ENCODE results near the gene NFATC2IP. TPM values are rescaled to one million over a fixed set of nuclear protein-coding genes. Genes with fewer than 3 reads are reported as not detected.

The NFATC2IP gene
- total and polyA plus RNA-seq, 4 donors, result 5.8 to 17.6 (median 11.9) TPM

- peaks cover 0 to 16% (median 9%) of the 10 kb centered on the region in 4 donors for H3K36me3 ChIP-seq (ENCODE audit: control insufficient read depth in 4 of 4, insufficient read depth in 3 of 4, low read depth in 1 of 4, low read length in 3 of 4)
- no peak for DNase-seq (ENCODE audit: low spot score)
- 98% methylated on average over 16 of the region's 16 CpGs for WGBS
Measured at GRCh38 chr16:28904828-28905227, 45.9 kb upstream of the NFATC2IP start.

More at GRCh38 chr16:28904828-28905227, 45.9 kb upstream of the NFATC2IP start:
- no peaks in the 10 kb centered on the region for H3K4me1 ChIP-seq (ENCODE audit: control insufficient read depth in 4 of 4, insufficient read depth in 4 of 4, low read length in 3 of 4)
- H3K27me3 ChIP-seq (ENCODE audit: control insufficient read depth in 4 of 4, insufficient read depth in 4 of 4, low read length in 3 of 4), result no peaks in the 10 kb centered on the region
- no peaks in the 10 kb centered on the region for H3K9me3 ChIP-seq (ENCODE audit: control insufficient read depth in 4 of 4, low read length in 3 of 4)
- no peak overlapping the region for H3K4me3 ChIP-seq (ENCODE audit: low read depth in 1 of 3, low read length in 3 of 3)
- no peak overlapping the region for H3K9ac ChIP-seq (ENCODE audit: low read depth in 1 of 2, low read length in 2 of 2)
- no peak overlapping the region for H3K27ac ChIP-seq (ENCODE audit: low read depth in 1 of 2, low read length in 2 of 2)
- no peak for TF ChIP-seq ZBTB33 (IDR thresholded peaks at IDR 0.05)
- no peak for TF ChIP-seq RAD21 (IDR thresholded peaks at IDR 0.05)
- TF ChIP-seq FOXA1 (IDR thresholded peaks at IDR 0.05), result no peak
- TF ChIP-seq REST (IDR thresholded peaks at IDR 0.05), result no peak
- no peak for TF ChIP-seq SP1 (IDR thresholded peaks at IDR 0.05)
- TF ChIP-seq CTCF (IDR thresholded peaks at IDR 0.05; ENCODE audit: low read depth, low read length, missing input control), result no peak
- no peak for TF ChIP-seq YY1 (IDR thresholded peaks at IDR 0.05)
- no peak for TF ChIP-seq FOXA2 (IDR thresholded peaks at IDR 0.05)
- no peak for TF ChIP-seq MAX (IDR thresholded peaks at IDR 0.05)
- no peak for TF ChIP-seq JUND (IDR thresholded peaks at IDR 0.05)
- no peak for TF ChIP-seq HNF4A (conservative IDR thresholded peaks at IDR 0.05)
- TF ChIP-seq EGR1 (IDR thresholded peaks at IDR 0.05; ENCODE audit: low read depth in 2 of 2), result no peak

All from liver (tissue), 9 donors.